H9 (cell line): ENCODE results near the gene TBC1D13. TPM values are rescaled to one million over a fixed set of nuclear protein-coding genes. Genes with fewer than 3 reads are reported as not detected.
A peak's percentile ranks its signal among the peaks of the same experiment; 100 is the strongest.

Experiments used
- DNase-seq: peaks from one replicate; pipeline ENCODE4 v3.0.0-alpha.2; 2017
- H2AFZ ChIP-seq: one replicate; pipeline ENCODE4 v1.6.1; 2013; ENCODE audit warnings: mild to moderate bottlenecking, low read length, control low read depth, moderate library complexity
- H2AK5ac ChIP-seq: 2 replicates; pipeline ENCODE4 v1.6.1; 2013; ENCODE audit warnings: low read length, control low read depth, mixed read lengths; ENCODE audit not compliant: insufficient read length
- H2BK120ac ChIP-seq: one replicate; pipeline ENCODE4 v1.6.1; 2013; ENCODE audit warnings: low read depth, mild to moderate bottlenecking, low read length, control low read depth, inconsistent platforms; ENCODE audit not compliant: poor library complexity, severe bottlenecking
- H2BK12ac ChIP-seq: 2 replicates; pipeline ENCODE4 v1.6.1; 2013; ENCODE audit warnings: low read length, control low read depth, mixed read lengths, low read depth; ENCODE audit not compliant: insufficient read length
- H2BK15ac ChIP-seq: 2 replicates; pipeline ENCODE4 v1.6.1; 2013; ENCODE audit warnings: low read depth, low read length, control low read depth
- H2BK20ac ChIP-seq: one replicate; pipeline ENCODE4 v1.6.1; 2013; ENCODE audit warnings: low read depth, mild to moderate bottlenecking, low read length, control low read depth, inconsistent platforms; ENCODE audit not compliant: poor library complexity, severe bottlenecking
- H2BK5ac ChIP-seq: 2 replicates; pipeline ENCODE4 v1.6.1; 2013; ENCODE audit warnings: low read length, control low read depth, mixed read lengths; ENCODE audit not compliant: insufficient read length
- H3K14ac ChIP-seq: 2 replicates; pipeline ENCODE4 v1.6.1; 2013; ENCODE audit warnings: low read length, control low read depth; ENCODE audit not compliant: insufficient read depth
- H3K18ac ChIP-seq: 2 replicates; pipeline ENCODE4 v1.6.1; 2013; ENCODE audit warnings: low read depth, mild to moderate bottlenecking, mixed read lengths, low read length, control low read depth; ENCODE audit not compliant: insufficient read length
- H3K23ac ChIP-seq: 2 replicates; pipeline ENCODE4 v1.6.1; 2013; ENCODE audit warnings: low read length, control low read depth, mixed read lengths, low read depth; ENCODE audit not compliant: insufficient read length
- H3K23me2 ChIP-seq: 2 replicates; pipeline ENCODE4 v1.6.1; 2013; ENCODE audit warnings: low read depth, mild to moderate bottlenecking, mixed read lengths, low read length, control low read depth; ENCODE audit not compliant: insufficient read length, poor library complexity, severe bottlenecking
- H3K27ac ChIP-seq: 2 replicates; pipeline ENCODE4 v1.5.1; 2013; ENCODE audit warnings: low read length, control low read depth, mixed read lengths, low read depth; ENCODE audit not compliant: insufficient read length
- H3K27me3 ChIP-seq: 2 replicates; pipeline ENCODE4 v1.6.1; 2013; ENCODE audit warnings: low read length, control low read depth, inconsistent platforms; ENCODE audit not compliant: insufficient read depth
- H3K4ac ChIP-seq: 2 replicates; pipeline ENCODE4 v1.6.1; 2013; ENCODE audit warnings: low read depth, mild to moderate bottlenecking, control low read depth, inconsistent platforms, low read length, moderate library complexity
- H3K4me1 ChIP-seq: 2 replicates; pipeline ENCODE4 v1.6.1; 2013; ENCODE audit warnings: low read length, control low read depth, inconsistent platforms; ENCODE audit not compliant: insufficient read depth
- H3K4me2 ChIP-seq: 2 replicates; pipeline ENCODE4 v1.6.1; 2013; ENCODE audit warnings: low read length, control low read depth, mixed read lengths; ENCODE audit not compliant: insufficient read length, insufficient read depth
- H3K56ac ChIP-seq: 2 replicates; pipeline ENCODE4 v1.6.1; 2013; ENCODE audit warnings: low read depth, mild to moderate bottlenecking, mixed read lengths, low read length, control low read depth; ENCODE audit not compliant: insufficient read length
- H3K79me1 ChIP-seq: 2 replicates; pipeline ENCODE4 v1.6.1; 2013; ENCODE audit warnings: low read depth, mild to moderate bottlenecking, moderate library complexity, low read length, control low read depth, inconsistent platforms; ENCODE audit not compliant: insufficient read depth, poor library complexity, severe bottlenecking
- H3K79me2 ChIP-seq: 2 replicates; pipeline ENCODE4 v1.6.1; 2013; ENCODE audit warnings: low read length, control low read depth, inconsistent platforms; ENCODE audit not compliant: insufficient read depth
- H3K9ac ChIP-seq: 2 replicates; pipeline ENCODE4 v1.6.1; 2013; ENCODE audit warnings: low read length, control low read depth, mixed read lengths; ENCODE audit not compliant: insufficient read length; ENCODE audit errors: extremely low read depth
- H3K9me3 ChIP-seq: one replicate; pipeline ENCODE4 v1.6.1; 2013; ENCODE audit warnings: low read depth, low read length, inconsistent platforms; ENCODE audit not compliant: control insufficient read depth
- H3T11ph ChIP-seq: one replicate; pipeline ENCODE4 v1.6.1; 2013; ENCODE audit warnings: mild to moderate bottlenecking, low read length, control low read depth, inconsistent platforms
- H4K20me1 ChIP-seq: one replicate; pipeline ENCODE4 v1.6.1; 2013; ENCODE audit not compliant: control insufficient read depth, insufficient read length, insufficient read depth
- H4K5ac ChIP-seq: 2 replicates; pipeline ENCODE4 v1.6.1; 2013; ENCODE audit warnings: low read depth, mild to moderate bottlenecking, mixed read lengths, low read length, control low read depth; ENCODE audit not compliant: insufficient read length
- H4K8ac ChIP-seq: replicated peaks from 2 replicates; pipeline ENCODE4 v1.6.1; 2013; ENCODE audit warnings: low read length, control low read depth, mixed read lengths, low read depth; ENCODE audit not compliant: insufficient read length
- H4K91ac ChIP-seq: 2 replicates; pipeline ENCODE4 v1.6.1; 2013; ENCODE audit warnings: low read depth, mild to moderate bottlenecking, moderate library complexity, mixed read lengths, low read length, control low read depth; ENCODE audit not compliant: insufficient read length
- H3K27ac Mint-ChIP-seq, 3 experiments: 2 replicates in 2 of 3; 3 replicates in 1 of 3; pipeline ENCODE4 v1.8.0; 2020 to 2021; ENCODE audit warnings: mixed read lengths in 3 of 3, mild to moderate bottlenecking in 1 of 3, moderate library complexity in 1 of 3
- H3K27me3 Mint-ChIP-seq: 2 replicates; pipeline ENCODE4 v1.8.0; 2021; ENCODE audit warnings: low read depth, mild to moderate bottlenecking, moderate library complexity, mixed read lengths
- H3K36me3 Mint-ChIP-seq, 3 experiments: 2 replicates in 2 of 3; 3 replicates in 1 of 3; pipeline ENCODE4 v1.8.0; 2020 to 2021; ENCODE audit warnings: low read depth in 3 of 3, mixed read lengths in 3 of 3; ENCODE audit not compliant: insufficient read depth in 1 of 3
- H3K4me1 Mint-ChIP-seq, 2 experiments: 2 replicates each; pipeline ENCODE4 v1.8.0; 2020; ENCODE audit warnings: mixed read lengths in 2 of 2
- H3K4me3 Mint-ChIP-seq, 2 experiments: 2 replicates in 1 of 2; 3 replicates in 1 of 2; pipeline ENCODE4 v1.8.0; 2020 to 2021; ENCODE audit warnings: mild to moderate bottlenecking in 2 of 2, mixed read lengths in 2 of 2, moderate library complexity in 1 of 2
- H3K9me3 Mint-ChIP-seq, 2 experiments: 2 replicates in 1 of 2; 3 replicates in 1 of 2; pipeline ENCODE4 v1.8.0; 2020; ENCODE audit warnings: mild to moderate bottlenecking in 2 of 2, mixed read lengths in 2 of 2, moderate library complexity in 1 of 2
- WGBS: extraction: QIAGEN DNeasy Blood & Tissue Kit; methylation state at CpG from one replicate; pipeline ENCODE4 v1.1.7; 2013; ENCODE audit warnings: missing lambda C conversion rate, low lambda C conversion rate, mixed read lengths; ENCODE audit not compliant: insufficient read length; ENCODE audit errors: extremely low coverage; 5-methylcytosine and 5-hydroxymethylcytosine counted together
- total RNA-seq: library from RNA; stranded (reverse); gene quantifications from 2 replicates; pipeline ENCODE4 v1.2.1, GENCODE V29; 2021
- TF ChIP-seq, protein P1 (sequence below): fragments of 200-600 bp; sonication (generic); conservative IDR thresholded peaks from 3 replicates; pipeline ENCODE4 v1.8.0; 2021; ENCODE audit warnings: antibody characterized with exemption, mild to moderate bottlenecking

TBC1D13 gene
- total RNA-seq, 1 experiment from 2014 or later = 27.3 TPM

DNA sequence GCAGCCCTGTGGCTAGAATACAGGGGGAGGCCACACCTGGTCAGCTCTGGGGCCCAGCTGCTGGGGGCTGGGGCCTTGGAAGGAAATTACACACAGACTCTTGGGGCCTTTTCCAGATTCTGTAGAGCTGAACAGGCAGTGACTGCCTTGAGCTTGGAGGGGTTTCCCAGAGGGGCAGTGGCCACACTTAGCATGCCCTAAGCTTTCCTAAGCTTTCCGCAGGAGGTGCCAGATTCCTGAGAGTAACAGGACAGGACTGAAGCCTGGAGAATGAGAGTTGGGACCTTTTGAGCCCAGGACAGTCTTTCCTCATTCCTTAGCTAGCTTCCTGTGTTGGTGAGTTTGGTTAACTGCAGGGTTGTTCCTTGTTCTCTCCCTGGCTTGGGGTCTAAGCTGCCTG lies 1.4 kb downstream of the TBC1D13 start:
- no peak overlapping the region for H4K91ac ChIP-seq
- no peak overlapping the region for H3K23ac ChIP-seq
- H4K8ac ChIP-seq = no peak overlapping the region
- no peak overlapping the region for H4K5ac ChIP-seq
- peaks cover 4% of the 10 kb centered on the region for H3K79me1 ChIP-seq
- H3K9me3 ChIP-seq = no peaks in the 10 kb centered on the region
- no peak overlapping the region for H3T11ph ChIP-seq
- Mint-ChIP-seq H3K4me3 (peak overlapping the region; percentile 87 to 96), H3K9me3 (peaks cover 0 to 1% of the 10 kb centered on the region in 2 experiments; a peak in 2 of 5 replicates), H3K4me1 (peaks cover 5 to 6% of the 10 kb centered on the region in 2 experiments; a peak in 3 of 4 replicates), H3K27ac (no peak overlapping the region), H3K27me3 (no peaks in the 10 kb centered on the region; the same call in 1 of the 2 replicates), H3K36me3 (peaks cover 2 to 21% (median 21%) of the 10 kb centered on the region in 3 experiments; a peak in 6 of 7 replicates)
- WGBS = no CpG with 5 or more reads among the region's 1 CpG
- no peak overlapping the region for H3K4me2 ChIP-seq
- H4K20me1 ChIP-seq = no peaks in the 10 kb centered on the region
- no peak overlapping the region for H3K27ac ChIP-seq
- H2BK5ac ChIP-seq = no peak overlapping the region
- H3K23me2 ChIP-seq = peaks cover 5% of the 10 kb centered on the region
- H3K9ac ChIP-seq = no peak overlapping the region
- no peak overlapping the region for H2BK12ac ChIP-seq
- H2AFZ ChIP-seq = no peak overlapping the region
- H3K4ac ChIP-seq = no peak overlapping the region
- no peak for DNase-seq
- no peak overlapping the region for H3K18ac ChIP-seq
- no peaks in the 10 kb centered on the region for H3K4me1 ChIP-seq
- no peak overlapping the region for H2BK20ac ChIP-seq
- H2BK120ac ChIP-seq = no peak overlapping the region
- H3K14ac ChIP-seq = no peak overlapping the region
- H2AK5ac ChIP-seq = no peak overlapping the region
- TF ChIP-seq, protein P1, sequence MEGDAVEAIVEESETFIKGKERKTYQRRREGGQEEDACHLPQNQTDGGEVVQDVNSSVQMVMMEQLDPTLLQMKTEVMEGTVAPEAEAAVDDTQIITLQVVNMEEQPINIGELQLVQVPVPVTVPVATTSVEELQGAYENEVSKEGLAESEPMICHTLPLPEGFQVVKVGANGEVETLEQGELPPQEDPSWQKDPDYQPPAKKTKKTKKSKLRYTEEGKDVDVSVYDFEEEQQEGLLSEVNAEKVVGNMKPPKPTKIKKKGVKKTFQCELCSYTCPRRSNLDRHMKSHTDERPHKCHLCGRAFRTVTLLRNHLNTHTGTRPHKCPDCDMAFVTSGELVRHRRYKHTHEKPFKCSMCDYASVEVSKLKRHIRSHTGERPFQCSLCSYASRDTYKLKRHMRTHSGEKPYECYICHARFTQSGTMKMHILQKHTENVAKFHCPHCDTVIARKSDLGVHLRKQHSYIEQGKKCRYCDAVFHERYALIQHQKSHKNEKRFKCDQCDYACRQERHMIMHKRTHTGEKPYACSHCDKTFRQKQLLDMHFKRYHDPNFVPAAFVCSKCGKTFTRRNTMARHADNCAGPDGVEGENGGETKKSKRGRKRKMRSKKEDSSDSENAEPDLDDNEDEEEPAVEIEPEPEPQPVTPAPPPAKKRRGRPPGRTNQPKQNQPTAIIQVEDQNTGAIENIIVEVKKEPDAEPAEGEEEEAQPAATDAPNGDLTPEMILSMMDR = no peak
- H3K79me2 ChIP-seq = no peaks in the 10 kb centered on the region
- H3K27me3 ChIP-seq = no peaks in the 10 kb centered on the region
- no peak overlapping the region for H2BK15ac ChIP-seq
- H3K56ac ChIP-seq = no peak overlapping the region
